Lower lobe of right lung (tissue), 2 donors: Measurements from ENCODE around the gene CHST14. TPM values are rescaled to one million over a fixed set of nuclear protein-coding genes. Genes with fewer than 3 reads are reported as not detected.

Experiments
- ATAC-seq, 2 donors: fragments of 200-7000 bp; cut with Tn5 transposase; one replicate each; pipeline ENCODE4 v1.9.1; 2020 to 2022; ENCODE audit warnings: mild to moderate bottlenecking in 2 of 2, moderate library complexity in 2 of 2
- DNase-seq: peaks from one replicate; pipeline ENCODE4 v3.0.0-alpha.2; 2020
- H3K27ac ChIP-seq: fragments of 200-600 bp; one replicate; pipeline ENCODE4 v1.8.0; 2022
- H3K27me3 ChIP-seq: fragments of 200-600 bp; one replicate; pipeline ENCODE4 v1.8.0; 2022; ENCODE audit warnings: low read depth
- H3K36me3 ChIP-seq: fragments of 200-600 bp; one replicate; pipeline ENCODE4 v1.8.0; 2022; ENCODE audit warnings: mild to moderate bottlenecking
- H3K4me1 ChIP-seq: fragments of 200-600 bp; one replicate; pipeline ENCODE4 v1.8.0; 2022
- H3K4me3 ChIP-seq: fragments of 200-600 bp; one replicate; pipeline ENCODE4 v1.8.0; 2022; ENCODE audit warnings: mild to moderate bottlenecking
- H3K9me3 ChIP-seq: fragments of 200-600 bp; one replicate; pipeline ENCODE4 v1.8.0; 2022
- CTCF ChIP-seq: fragments of 200-600 bp; IDR thresholded peaks from one replicate; pipeline ENCODE4 v1.8.0; 2022; ENCODE audit warnings: antibody characterized with exemption, mild to moderate bottlenecking
- intact Hi-C: fragments of 100-400 bp; cut with DNase I; formaldehyde crosslinking; loops from one replicate; pipeline ENCODE4 v1.11.0; 2022
- total RNA-seq: library from RNA; stranded (reverse); fragmentation: NEBNext Ultra II Directional; extraction: Animal tissue kit (Norgen Biotek cat#: 25700); gene quantifications from one replicate; pipeline ENCODE4 v1.2.1, GENCODE V29; 2021
- donor health status: DM: no; HTN: yes; CAD: no; lungs with severe emphysema.

Gene CHST14
- total RNA-seq, 1 donor from 2014 or later: 15.9 TPM

GRCh38 chr15:40495516-40495915 is 24.7 kb downstream of the CHST14 start:
- Histone ChIP-seq H3K4me3 (no peak overlapping the region), H3K27me3 (no peaks in the 10 kb centered on the region), H3K4me1 (no peaks in the 10 kb centered on the region), H3K9me3 (no peaks in the 10 kb centered on the region), H3K27ac (no peak overlapping the region), H3K36me3 (no peaks in the 10 kb centered on the region)
- no peak for TF ChIP-seq CTCF
- DNase-seq (no peak), ATAC-seq (no peak)
- intact Hi-C loops: no loop called here

- H3K4me1 ChIP-seq: no peaks in the 10 kb centered on the region
- H3K27me3 ChIP-seq: no peaks in the 10 kb centered on the region
- no peak overlapping the region for H3K4me3 ChIP-seq
- H3K27ac ChIP-seq: no peak overlapping the region
- intact Hi-C loops: no loop called here
- no peak for TF ChIP-seq CTCF
- no peak for ATAC-seq
- H3K9me3 ChIP-seq: no peaks in the 10 kb centered on the region
- no peak for DNase-seq
- no peaks in the 10 kb centered on the region for H3K36me3 ChIP-seq
Measured at GRCh38 chr15:40498418-40498817, 27.6 kb downstream of the CHST14 start.

GRCh38 chr15:40498891-40499290 is 28.1 kb downstream of the CHST14 start:
- TF ChIP-seq CTCF: no peak

GRCh38 chr15:40499931-40500330 is 29.1 kb downstream of the CHST14 start:
- Histone ChIP-seq H3K36me3 (no peaks in the 10 kb centered on the region), H3K4me3 (no peak overlapping the region), H3K27ac (no peak overlapping the region), H3K4me1 (no peaks in the 10 kb centered on the region), H3K27me3 (peaks cover 3% of the 10 kb centered on the region), H3K9me3 (no peaks in the 10 kb centered on the region)
- intact Hi-C loops: no loop called here
- TF ChIP-seq CTCF: no peak
- ATAC-seq (no peak), DNase-seq (no peak)

More at GRCh38 chr15:40498891-40499290, 28.1 kb downstream of the CHST14 start:
- intact Hi-C loops: no loop called here
- Histone ChIP-seq H3K36me3 (no peaks in the 10 kb centered on the region), H3K27me3 (no peaks in the 10 kb centered on the region), H3K4me3 (no peak overlapping the region), H3K27ac (no peak overlapping the region), H3K9me3 (no peaks in the 10 kb centered on the region), H3K4me1 (no peaks in the 10 kb centered on the region)
- no peak for DNase-seq
- no peak for ATAC-seq

- DNase-seq: no peak
- no peak for ATAC-seq
- Histone ChIP-seq H3K27me3 (peaks cover 3% of the 10 kb centered on the region), H3K4me1 (no peaks in the 10 kb centered on the region), H3K9me3 (no peaks in the 10 kb centered on the region), H3K4me3 (no peak overlapping the region), H3K27ac (no peak overlapping the region), H3K36me3 (no peaks in the 10 kb centered on the region)
- intact Hi-C loops: no loop called here
- TF ChIP-seq CTCF: no peak
Measured at GRCh38 chr15:40500568-40501330, 30.0 kb downstream of the CHST14 start.
